Stimulated activated CD4-positive, alpha-beta T cell treated with anti-CD3 and anti-CD28 coated beads, Interleukin-15, amount 100 ng/mL, for 1 hour (primary cell): ENCODE results near the gene OR4K2.
"Not testable (repeated sequence)": the region's sequence is repeated elsewhere in the genome, so short reads cannot be mapped to it uniquely, and the experiment has no call there.

Experiments used
- DNase-seq, 2 donors: peaks; one replicate each; pipeline ENCODE4 v3.0.0-alpha.2; 2020; ENCODE audit warnings: low read depth in 1 of 2, low spot score in 1 of 2

The OR4K2 gene, protein sequence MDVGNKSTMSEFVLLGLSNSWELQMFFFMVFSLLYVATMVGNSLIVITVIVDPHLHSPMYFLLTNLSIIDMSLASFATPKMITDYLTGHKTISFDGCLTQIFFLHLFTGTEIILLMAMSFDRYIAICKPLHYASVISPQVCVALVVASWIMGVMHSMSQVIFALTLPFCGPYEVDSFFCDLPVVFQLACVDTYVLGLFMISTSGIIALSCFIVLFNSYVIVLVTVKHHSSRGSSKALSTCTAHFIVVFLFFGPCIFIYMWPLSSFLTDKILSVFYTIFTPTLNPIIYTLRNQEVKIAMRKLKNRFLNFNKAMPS

DNA sequence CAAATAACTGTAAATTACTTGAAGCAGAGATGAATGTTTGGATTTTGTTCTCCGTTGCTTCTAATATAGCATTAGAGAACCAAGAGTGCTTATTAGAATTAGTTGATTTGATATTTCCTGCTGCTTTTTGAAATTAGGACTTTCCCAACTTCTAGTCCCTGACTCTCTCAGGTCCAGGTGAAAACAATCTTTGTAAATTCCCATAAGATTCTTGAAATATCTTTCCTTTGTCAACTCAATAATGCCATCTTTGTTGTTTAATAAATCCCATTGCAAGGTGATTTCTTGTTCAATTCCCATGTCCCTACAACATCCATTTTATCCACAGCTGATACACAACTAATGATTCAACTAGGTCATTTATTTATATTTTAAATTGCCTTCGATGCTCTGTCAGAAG is at the start of gene OR4K2:
OR4K2 (plus strand) TSS at position 301 of the 400 bp plus-strand sequence. CDS start 1,126 bp downstream, outside the sequence.
- DNase-seq = no peak

DNA sequence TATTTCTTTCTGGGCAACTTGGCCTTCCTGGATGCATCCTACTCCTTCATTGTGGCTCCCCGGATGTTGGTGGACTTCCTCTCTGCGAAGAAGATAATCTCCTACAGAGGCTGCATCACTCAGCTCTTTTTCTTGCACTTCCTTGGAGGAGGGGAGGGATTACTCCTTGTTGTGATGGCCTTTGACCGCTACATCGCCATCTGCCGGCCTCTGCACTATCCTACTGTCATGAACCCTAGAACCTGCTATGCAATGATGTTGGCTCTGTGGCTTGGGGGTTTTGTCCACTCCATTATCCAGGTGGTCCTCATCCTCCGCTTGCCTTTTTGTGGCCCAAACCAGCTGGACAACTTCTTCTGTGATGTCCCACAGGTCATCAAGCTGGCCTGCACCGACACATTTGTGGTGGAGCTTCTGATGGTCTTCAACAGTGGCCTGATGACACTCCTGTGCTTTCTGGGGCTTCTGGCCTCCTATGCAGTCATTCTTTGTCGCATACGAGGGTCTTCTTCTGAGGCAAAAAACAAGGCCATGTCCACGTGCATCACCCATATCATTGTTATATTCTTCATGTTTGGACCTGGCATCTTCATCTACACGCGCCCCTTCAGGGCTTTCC is 47.2 kb upstream of the OR4K2 start:
- DNase-seq = not testable (repeated sequence)

DNA sequence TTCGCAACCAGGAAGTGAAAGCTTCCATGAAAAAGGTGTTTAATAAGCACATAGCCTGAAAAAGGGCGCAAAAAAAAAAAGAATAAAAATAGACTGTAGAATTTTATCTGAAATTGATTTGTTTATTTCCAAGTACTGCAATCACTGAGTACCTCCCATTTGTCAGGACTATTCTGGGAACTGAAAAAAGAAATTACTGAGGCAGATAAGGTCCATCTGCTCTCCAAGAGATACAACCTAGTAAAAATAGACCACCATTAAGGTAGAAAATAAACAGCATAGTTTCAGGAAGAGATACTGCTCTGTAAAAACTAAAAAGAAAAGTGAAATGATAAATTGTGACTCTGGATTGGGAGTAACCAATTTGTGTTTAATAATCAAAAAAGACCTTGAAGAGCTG is 46.6 kb upstream of the OR4K2 start:
- DNase-seq = no peak

DNA sequence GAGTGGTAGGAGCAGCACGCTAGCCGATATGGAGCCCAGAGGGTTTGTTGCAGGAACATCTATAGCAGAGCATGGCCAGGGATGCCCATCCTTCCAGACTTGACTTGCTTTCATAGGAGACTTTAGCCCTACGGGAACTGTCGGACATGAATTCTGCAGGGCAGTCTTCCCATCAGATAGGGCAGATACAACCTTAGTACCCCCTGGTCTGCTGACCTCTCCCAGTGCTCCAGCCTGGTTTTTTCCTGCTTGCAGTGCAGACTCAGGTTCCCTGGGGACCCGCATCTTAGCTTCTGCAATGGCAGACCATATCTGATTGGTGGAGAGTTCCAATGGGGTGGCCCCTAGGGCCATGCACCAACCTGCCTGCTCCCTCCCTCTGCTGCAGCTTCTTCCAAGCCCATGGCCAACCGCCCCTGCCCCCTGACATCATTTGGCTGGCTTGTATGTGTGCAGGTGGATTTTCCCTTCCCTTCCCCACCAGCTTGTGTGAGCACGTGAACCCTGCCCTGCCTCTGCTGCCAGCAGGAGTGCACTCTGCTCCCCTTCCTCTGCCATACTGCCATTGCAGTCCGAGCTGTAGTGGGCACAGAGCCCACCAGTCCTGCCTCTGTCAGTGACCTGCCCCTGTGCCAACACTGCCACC is 40.6 kb upstream of the OR4K2 start:
- DNase-seq = not testable (repeated sequence)

DNA sequence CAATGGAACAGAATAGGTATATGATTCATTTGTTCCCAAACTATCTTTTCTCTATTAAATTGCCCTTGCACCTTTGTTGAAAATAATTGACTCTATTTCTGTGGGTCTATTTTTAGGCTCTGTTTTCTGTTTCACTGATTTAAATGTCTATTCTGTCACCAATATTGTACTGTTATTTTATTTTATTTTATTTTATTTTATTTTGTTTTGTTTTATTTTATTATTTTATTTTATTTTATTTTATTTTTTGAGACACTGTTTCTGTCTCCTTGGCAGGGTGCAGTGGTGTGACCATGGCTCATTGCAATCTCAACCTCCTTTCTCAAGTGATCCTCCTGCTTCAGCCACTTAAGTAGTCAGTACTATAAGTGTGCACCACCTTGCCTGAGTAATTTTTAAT is 36.5 kb upstream of the OR4K2 start:
- DNase-seq = no peak

DNA sequence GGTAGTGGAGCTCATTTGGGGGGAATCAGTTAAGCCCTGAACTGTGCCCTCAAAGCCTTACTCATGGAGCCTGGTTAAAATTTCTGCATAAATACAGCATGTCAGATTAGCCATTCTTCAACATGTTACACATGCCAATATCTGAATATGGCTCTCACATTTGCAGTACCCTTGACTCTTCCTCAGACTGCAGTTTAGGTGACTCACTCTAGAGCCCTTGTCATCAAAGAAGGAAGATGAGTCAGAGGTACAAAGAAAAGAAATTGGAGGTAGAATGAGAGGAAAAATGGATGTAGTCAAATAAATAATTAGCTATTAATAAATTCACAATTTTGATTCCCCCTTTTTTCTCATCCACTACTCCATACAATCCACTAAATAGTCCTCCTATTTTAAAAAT is 23.6 kb upstream of the OR4K2 start:
- no peak for DNase-seq

DNA sequence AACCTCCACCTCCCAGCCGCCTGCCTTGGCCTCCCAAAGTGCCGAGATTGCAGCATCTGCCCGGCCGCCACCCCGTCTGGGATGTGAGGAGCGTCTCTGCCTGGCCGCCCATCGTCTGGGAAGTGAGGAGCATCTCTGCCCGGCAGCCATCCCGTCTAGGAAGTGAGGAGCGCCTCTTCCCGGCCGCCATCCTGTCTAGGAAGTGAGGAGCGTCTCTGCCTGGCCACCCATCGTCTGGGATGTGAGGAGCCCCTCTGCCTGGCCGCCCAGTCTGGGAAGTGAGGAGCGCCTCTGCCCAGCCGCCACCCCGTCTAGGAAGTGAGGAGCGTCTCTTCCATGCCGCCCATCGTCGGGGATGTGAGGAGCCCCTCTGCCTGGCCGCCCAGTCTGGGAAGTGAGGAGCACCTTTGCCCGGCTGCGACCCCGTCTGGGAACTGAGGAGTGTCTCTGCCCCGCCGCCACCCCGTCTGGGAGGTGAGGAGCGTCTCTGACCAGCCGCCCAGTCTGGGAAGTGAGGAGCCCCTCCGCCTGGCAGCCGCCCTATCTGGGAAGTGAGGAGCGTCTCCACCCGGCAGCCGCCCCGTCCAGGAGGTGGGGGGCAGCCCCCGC is 8.8 kb upstream of the OR4K2 start:
- not testable (repeated sequence) for DNase-seq

DNA sequence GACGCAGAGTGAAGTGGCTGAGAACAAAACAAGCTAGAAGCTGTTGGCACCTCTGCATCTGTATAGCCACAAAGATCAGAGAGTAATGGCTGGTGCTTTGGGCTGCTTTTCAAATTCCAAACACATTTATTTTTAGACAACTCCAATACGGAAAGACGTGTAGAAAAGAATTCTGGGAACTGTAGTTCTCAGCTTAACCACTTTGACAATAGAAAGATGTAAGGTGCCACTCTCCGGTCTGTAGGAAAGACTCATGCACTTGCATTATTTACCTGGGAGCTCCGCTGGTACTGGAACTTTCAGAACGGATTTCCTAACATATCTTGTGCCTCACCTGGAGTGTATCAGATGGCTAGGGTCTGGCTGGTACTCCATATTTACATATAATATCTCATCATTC is 1.8 kb upstream of the OR4K2 start:
- no peak for DNase-seq

DNA sequence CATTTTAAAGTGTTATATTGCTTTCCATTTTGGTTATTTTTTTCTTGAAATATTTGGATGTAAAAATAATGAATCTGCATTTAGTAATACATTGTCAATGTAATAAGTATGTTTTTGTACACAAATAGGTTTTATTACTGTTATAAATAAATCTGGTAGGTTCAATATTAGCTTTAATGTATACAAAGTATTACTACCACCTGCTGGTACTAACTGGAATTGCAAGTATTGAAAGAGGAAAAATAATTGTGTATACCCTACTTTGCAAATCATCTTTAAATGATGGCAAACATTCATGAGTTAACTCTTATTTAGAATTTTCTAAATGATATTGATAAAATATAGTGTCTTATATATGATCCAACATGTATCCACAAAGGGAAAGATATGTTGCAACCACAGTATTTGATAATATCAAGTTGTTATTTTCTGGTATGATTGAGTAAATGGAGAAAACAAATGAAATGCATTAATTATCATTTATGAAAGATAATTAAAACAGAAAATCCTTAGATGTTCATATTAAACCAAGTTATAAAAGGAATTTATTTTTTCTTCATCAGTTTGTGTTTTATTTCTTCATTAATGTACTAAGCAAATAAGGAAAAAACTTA is 3.2 kb downstream of the OR4K2 start:
- DNase-seq = no peak

DNA sequence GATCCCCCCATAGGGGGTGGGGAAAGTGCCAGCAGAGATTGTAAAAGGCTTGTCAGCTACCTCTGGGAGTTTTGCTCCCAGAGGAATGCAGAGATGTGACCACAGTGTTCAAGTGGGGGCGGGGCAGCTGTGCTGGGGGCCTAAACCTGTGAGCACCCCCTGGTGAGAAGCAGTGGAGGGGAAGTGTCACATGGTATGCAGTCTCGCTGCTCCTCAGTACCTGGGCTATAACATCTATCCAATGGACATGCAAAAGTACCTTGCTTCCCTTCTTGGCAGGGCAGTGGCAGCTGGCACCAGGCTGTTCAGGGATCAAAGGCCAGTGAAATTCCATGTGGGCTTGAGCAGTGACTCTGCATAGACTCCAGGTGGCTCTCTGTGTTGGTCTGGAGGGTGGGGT is 20.3 kb downstream of the OR4K2 start:
- no peak for DNase-seq

DNA sequence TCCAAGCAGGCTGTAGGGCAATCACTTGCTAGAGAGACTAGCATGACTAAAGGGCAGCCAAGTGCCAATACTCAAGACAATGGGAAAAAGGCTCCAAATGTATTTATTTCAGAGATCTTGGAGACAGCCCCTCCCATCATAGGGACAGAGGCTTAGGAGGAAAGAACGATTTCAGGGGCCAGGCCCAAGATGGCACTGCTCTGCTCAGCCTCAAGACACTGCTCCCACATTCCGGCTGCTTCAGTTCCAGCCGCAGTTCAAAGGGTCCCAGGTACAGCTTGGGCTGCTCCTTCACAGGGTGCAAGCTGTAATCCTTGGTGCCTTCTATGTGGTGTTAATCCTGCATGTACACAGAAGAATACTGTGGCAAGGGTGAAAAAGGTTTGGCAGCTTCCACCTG is 26.1 kb downstream of the OR4K2 start:
- no peak for DNase-seq

DNA sequence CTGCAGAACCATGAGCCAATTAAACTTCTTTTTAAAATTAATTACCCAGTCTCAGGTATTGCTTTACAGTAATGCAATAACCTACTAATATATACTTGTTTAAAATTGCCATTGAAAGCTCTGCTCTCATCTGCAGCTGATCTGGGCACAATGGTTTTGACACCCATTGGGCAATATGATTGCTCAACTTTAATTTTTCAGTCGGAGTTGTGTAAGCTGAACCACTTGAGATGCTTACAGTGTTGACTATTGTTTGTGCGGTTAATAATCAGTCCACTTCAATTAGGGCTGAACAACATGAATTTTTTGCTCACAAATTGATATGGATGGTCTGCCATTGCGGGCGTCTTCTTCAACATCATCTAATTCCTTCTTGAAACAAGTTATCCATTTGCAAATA is 27.5 kb downstream of the OR4K2 start:
- DNase-seq = no peak

DNA sequence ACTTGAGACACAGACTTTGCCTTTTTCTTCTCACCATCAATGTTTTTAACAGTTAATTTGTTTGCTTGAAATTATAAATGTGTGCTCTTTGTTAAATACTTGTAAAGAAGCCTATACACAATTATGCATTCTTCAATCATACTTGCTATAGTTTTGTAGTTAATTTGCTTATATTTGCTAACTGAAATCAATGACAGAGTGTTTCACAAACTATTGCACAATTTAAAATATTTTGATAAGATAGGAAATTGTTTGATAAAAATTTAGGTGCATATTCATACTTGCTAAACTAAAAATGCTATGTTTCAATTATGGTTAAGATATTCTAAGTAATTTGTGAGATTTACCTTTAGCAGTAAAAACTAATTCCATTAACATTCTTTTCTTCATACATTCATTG is 31.7 kb downstream of the OR4K2 start:
- no peak for DNase-seq

DNA sequence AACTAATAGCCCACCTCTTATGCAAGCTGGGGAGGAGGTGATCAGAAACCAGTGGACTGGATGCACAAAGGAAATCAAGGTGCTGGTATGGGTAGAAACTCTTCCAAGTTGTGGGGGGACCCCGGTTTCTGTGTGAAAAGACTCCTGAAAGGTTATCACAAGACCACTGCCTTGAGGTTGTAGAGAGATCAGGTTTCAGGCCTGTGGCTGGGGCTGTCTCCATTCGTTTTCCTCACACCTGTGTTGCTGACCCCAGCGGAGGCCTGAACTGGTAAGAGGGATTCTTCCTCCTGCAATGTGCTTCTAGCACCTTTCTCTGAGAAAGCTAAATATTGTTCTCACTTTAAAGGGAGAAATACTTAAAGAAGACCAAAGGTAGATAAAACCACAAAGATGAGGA is 36.2 kb downstream of the OR4K2 start:
- DNase-seq = no peak

DNA sequence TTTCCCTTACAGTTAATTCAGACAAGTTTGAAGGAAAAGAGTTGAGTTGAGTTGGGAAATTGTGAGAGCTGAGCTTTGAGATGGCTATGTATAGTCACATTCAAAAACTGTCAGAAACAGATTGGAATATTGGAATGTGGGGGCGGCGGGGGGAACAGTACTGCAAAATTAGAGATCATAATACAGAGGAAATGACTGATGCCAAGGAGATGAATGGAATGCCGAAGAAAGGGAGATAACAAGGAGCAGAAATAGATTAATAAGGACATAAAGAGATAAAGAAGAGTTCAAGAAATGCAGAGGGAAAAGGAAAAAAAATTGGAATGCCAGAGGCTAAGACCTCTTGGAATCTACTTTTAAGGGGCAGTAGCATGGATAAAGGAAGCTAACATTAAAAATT is 42.3 kb downstream of the OR4K2 start:
- DNase-seq = no peak

DNA sequence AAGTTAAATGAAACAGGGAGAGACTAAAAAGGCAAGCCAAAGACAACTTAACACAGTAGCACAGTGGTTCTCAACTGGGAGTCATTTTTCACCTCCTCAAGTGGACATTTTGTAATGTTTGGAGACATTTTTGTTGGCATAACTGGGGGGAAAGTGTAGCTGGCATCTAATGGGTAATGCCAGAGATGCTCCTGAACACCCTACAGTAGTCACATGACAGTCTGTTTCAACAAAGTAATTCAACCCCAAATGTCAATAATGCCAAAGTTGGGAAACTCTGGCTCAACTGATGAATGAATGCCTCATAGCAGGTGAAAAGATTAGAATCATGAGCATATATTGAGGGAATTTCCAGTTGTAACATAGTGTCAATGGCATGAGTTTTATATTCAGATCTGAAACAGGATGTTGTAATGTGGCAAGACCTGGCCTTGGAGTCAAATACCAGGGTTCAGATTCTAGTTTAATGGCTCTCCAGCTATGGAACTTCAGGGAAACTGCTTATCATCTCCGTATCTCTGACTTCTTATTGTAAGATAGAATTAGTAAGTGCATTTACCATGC is 43.1 kb downstream of the OR4K2 start:
- no peak for DNase-seq

DNA sequence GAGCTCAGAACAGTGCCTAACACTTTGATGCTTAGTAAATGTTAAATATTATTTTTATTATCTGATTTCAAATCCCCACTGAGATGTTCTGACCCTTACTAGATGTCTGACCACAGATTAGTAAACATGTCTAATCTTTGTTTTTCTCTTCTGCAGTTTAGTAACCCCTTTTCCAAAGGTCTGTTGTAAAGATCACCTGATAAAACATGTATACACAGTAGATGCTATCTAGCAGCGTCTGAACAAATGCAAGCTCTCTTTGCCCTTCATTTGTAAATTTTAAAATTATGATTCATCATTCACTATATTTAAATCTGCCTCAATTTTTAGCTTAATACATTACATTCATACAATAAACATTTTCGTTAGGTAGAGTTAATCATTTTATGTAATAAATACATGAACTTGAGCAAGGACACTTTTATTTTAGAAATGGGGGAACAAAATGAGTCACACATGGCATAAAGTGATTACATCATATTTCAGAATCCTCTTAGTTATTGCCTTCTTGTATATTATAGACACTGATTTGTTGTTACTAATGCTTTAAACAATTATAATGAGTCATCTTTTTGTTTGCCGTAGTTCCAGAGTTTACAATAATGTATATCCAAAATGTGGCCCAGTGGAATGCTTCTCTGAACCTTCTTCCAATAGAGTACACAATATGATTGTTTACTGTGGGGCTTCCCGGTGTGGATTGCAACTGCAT is 43.8 kb downstream of the OR4K2 start:
- DNase-seq = no peak

DNA sequence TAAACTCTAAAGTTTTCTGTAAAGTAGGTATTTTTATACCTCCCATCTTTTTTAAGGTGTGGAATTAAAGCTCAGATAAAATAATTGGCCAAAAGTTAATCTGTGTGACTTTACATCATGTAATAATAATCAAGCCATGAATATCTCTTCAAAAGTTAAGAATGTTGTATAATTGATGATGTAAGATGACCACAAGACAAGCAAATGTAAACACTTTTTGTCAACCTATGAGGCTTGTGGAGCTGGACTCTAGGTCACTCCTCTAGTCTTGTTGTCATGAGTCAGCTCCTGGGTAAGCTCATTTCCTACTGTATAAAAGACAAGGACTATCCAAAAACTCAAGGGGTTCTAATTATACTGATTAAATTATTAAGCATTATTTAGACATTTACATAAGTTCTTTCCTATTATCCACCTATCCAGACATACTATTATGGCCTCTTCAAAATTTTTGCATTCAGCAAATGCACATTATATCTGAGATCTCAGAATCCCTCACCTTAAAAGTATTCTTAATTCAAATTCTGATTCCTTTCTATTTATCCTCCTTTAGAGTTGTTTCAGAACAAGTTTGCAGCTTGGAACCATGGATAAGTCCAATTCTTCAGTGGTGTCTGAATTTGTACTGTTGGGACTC is 45.2 kb downstream of the OR4K2 start, which contains the start of gene OR4K5:
OR4K5 (plus strand) TSS at position 587 of the 637 bp plus-strand sequence; CDS start at position 587, 0 bp downstream.
- DNase-seq = no peak

DNA sequence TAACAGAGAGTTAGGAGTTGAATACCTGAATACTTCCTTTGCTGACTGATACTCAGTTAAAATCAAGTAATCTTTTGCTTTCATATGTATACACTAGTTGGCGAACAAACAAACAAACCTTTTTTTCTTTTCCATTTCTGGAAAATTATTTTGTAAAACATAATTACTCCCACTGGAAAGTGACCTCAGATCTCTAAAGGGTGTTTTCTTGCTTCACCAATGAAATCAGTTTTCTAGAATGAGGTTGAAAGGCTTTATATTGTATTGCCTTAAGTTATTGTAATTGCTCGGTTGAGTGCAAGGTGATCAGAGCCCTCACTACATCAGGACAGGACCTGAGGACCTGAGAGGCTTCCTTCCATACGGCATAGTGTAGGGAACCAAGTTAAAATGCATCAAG is 55.7 kb downstream of the OR4K2 start, which contains the start of gene OR4K1:
OR4K1 (plus strand) TSS at position 301 of the 400 bp plus-strand sequence. CDS start 4,750 bp downstream, outside the sequence.
- no peak for DNase-seq
